WERI-Rb-1 (cell line): ENCODE results near the gene SEPTIN8.
A peak's percentile ranks its signal among the peaks of the same experiment; 100 is the strongest.

Experiments used
- DNase-seq: peaks from one replicate; pipeline ENCODE4 v3.0.0-alpha.2; 2020
- H3K27ac ChIP-seq: fragments of 250-450 bp; sonication (Bioruptor Pico); 2 replicates; pipeline ENCODE4 v1.5.1; 2020; ENCODE audit warnings: mild to moderate bottlenecking, moderate library complexity
- H3K27me3 ChIP-seq: fragments of 250-450 bp; sonication (Bioruptor Pico); 2 replicates; pipeline ENCODE4 v1.5.1; 2021; ENCODE audit warnings: mild to moderate bottlenecking, low read depth, moderate library complexity; ENCODE audit not compliant: insufficient read depth, severe bottlenecking
- H3K36me3 ChIP-seq: fragments of 250-450 bp; sonication (Bioruptor Pico); 2 replicates; pipeline ENCODE4 v1.5.1; 2020; ENCODE audit warnings: mild to moderate bottlenecking, moderate library complexity
- H3K4me3 ChIP-seq: 2 replicates; pipeline ENCODE4 v1.5.1; 2011; ENCODE audit warnings: low read depth, mild to moderate bottlenecking, control low read depth, low read length
- H3K9me3 ChIP-seq: fragments of 250-450 bp; sonication (Bioruptor Pico); 2 replicates; pipeline ENCODE4 v1.5.1; 2021; ENCODE audit warnings: mild to moderate bottlenecking, moderate library complexity; ENCODE audit not compliant: severe bottlenecking
- TF ChIP-seq, protein P1 (sequence below): IDR thresholded peaks from 2 replicates; pipeline ENCODE4 v1.5.1; 2011; ENCODE audit warnings: low read depth, mild to moderate bottlenecking, control low read depth, inconsistent platforms, low read length

Gene SEPTIN8

DNA sequence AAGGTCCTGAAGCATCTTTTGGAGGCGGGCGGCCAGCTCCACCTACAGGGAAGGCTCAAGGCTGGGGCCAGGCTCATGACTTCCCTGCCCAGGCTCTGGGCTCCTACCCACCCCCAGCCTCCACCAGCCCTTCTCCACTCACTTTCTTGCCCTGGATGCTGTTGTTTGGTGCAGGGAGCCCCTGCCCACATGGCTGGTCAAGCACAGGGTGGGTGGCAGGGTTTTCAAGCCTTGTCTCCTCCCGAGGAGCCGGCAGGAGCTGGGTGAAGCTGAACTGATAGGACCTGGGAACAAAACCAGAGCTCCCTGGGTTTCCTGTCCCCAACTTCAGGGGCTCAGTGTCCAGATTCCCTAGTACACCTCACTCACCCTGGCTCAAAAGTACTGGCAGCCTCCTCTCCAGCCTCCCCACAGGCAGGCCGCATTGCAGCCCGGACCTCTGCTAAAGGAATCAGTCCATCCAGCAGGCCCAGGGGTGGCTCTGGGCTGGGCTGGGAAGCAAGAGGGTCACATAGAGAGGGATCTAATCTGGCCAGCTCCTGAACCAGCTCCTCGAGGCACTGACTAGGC lies 46.5 kb upstream of the SEPTIN8 start:
- Histone ChIP-seq H3K27me3 (no peaks in the 10 kb centered on the region), H3K36me3 (no peaks in the 10 kb centered on the region; the same call in none of the 2 replicates)

DNA sequence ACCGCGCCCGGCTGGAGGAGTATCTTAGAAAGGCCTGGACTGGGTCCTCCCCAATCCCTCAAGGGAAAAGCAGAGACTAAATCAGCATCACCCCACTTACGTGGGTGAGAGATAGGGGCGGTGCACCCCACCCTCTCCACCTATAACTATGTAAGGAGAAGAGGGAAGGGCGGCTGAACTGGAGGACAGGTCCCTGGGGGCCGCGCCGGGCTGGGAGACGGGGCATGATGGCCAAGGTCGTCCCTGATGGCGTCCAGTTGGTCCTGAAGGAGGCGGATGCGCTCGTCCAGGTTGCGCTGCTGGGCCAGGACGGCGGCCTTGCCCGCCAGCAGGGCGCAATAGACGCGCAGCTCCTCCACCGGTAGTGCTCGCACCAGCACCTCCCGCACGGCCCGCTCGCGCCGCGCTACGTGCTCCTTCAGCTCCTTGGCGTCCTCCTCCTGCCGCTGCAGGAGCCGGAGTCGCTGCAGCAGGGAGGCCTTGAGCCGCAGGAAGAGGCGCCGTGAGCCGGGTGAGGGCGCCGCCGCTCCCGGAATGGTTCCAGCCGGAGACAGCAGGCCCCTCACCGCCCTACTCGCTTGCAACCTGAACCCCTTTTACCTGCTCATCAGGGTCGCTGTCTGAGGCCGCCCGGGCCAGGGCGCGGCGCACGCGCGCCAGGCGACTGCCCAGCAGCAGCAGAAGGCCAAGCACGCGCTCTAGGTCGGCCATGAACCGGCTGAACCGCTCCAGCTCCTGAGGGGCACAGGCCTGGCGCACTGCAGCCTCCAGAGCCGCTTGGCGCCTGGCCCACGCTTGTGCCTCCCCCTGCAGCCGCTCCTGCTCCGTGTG lies 45.8 kb upstream of the SEPTIN8 start:
- H3K27ac ChIP-seq, result no peak overlapping the region
- no peaks in the 10 kb centered on the region; the same call in none of the 2 replicates for H3K36me3 ChIP-seq
- H3K4me3 ChIP-seq, result no peak overlapping the region
- no peaks in the 10 kb centered on the region for H3K9me3 ChIP-seq
- TF ChIP-seq, protein P1, sequence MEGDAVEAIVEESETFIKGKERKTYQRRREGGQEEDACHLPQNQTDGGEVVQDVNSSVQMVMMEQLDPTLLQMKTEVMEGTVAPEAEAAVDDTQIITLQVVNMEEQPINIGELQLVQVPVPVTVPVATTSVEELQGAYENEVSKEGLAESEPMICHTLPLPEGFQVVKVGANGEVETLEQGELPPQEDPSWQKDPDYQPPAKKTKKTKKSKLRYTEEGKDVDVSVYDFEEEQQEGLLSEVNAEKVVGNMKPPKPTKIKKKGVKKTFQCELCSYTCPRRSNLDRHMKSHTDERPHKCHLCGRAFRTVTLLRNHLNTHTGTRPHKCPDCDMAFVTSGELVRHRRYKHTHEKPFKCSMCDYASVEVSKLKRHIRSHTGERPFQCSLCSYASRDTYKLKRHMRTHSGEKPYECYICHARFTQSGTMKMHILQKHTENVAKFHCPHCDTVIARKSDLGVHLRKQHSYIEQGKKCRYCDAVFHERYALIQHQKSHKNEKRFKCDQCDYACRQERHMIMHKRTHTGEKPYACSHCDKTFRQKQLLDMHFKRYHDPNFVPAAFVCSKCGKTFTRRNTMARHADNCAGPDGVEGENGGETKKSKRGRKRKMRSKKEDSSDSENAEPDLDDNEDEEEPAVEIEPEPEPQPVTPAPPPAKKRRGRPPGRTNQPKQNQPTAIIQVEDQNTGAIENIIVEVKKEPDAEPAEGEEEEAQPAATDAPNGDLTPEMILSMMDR, result no peak
- H3K27me3 ChIP-seq, result no peaks in the 10 kb centered on the region
- no peak for DNase-seq

More for the DNA sequence above, 46.5 kb upstream of the SEPTIN8 start:
- no peak for DNase-seq
- Histone ChIP-seq H3K9me3 (no peaks in the 10 kb centered on the region), H3K4me3 (no peak overlapping the region), H3K27ac (no peak overlapping the region)
- TF ChIP-seq, protein P1, result no peak

DNA sequence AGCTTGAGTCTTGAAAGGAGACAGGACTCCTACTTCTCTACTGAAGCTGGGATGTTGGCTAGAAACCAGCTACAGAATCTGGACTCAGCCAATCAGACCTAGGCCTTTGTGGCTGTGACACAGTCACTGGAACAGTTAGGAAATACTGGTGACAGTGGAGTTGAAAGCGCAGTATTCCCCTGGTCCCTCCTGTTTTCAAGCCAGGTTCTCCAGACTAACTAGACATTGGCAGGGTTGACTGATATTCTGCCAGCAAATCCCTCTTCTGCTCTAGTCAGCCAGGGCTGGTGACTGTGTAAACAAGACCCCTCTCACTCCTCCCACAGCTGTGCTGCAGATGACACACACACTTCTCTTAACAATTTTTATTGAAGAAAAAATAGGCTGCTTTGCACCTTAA lies 44.8 kb upstream of the SEPTIN8 start:
- Histone ChIP-seq H3K9me3 (no peaks in the 10 kb centered on the region), H3K4me3 (no peak overlapping the region), H3K36me3 (no peaks in the 10 kb centered on the region; the same call in none of the 2 replicates), H3K27ac (no peak overlapping the region), H3K27me3 (no peaks in the 10 kb centered on the region)
- TF ChIP-seq, protein P1, result no peak
- no peak for DNase-seq

DNA sequence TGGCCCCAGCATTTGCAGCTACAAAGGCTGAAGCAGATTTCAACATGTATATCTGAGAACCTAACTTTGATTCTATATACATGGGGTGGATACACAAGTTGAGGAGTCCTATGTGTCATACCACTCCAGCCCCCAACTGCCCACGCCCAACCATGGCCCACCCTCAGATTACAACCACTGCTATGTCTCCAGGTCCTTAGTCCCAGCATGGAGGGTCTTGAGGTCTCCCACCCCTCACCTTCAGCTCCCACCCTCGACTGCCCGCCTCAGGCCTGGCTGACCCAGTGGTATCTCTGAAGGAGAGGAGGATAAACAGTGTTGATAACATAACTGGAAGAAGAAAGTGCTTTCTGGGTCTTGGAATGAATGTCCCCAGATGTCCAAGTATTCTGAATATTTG lies 44.3 kb upstream of the SEPTIN8 start:
- Histone ChIP-seq H3K27me3 (no peaks in the 10 kb centered on the region), H3K4me3 (no peak overlapping the region), H3K36me3 (no peaks in the 10 kb centered on the region; the same call in none of the 2 replicates), H3K9me3 (no peaks in the 10 kb centered on the region), H3K27ac (no peak overlapping the region)
- TF ChIP-seq, protein P1, result no peak
- no peak for DNase-seq

DNA sequence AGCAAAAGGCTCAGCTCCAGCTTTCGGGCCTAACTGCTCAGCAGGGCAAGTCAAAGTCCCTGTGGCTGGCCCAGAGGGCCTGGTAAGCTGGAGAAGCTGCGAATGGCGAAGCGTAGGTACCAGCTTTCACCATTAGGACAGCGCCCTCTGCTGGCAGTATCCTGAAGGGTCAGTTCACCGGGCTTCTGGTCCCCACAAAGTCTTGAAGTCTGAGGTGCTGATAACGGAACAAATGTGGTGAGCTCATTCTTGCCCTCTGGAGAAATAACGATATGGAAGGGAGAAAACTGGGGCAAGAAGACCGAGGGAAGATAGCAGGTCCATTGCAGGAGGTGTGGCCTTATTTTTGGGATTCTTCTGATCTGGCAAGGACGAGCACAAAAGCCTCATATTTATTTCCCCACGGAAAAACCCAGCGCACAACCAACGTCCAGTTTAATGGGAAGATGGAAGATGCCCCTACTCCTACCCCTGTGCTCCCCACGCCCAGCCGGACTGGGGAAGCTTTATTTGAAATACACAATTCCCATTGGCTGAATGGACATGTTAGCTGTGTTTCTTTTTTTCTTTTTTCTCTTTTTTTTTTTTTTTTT lies 43.2 kb upstream of the SEPTIN8 start:
- no peaks in the 10 kb centered on the region; the same call in 1 of the 2 replicates for H3K36me3 ChIP-seq
- H3K27me3 ChIP-seq, result no peaks in the 10 kb centered on the region
- no peak overlapping the region for H3K4me3 ChIP-seq
- DNase-seq, result peak; percentile 91
- TF ChIP-seq, protein P1, result peak; percentile 90
- no peaks in the 10 kb centered on the region for H3K9me3 ChIP-seq
- H3K27ac ChIP-seq, result no peak overlapping the region
